RWPE2 (cell line): ENCODE measurements around the gene ITGA11.

ENCODE experiments used
- ATAC-seq: fragments of 200-7000 bp; cut with Tn5 transposase; 3 replicates; pipeline ENCODE4 v1.9.1; 2021; ENCODE audit warnings: low read depth
- DNase-seq: peaks from one replicate; pipeline ENCODE4 v3.0.0-alpha.2; 2020; ENCODE audit warnings: low spot score
- H3K27ac ChIP-seq: fragments of 450-650 bp; 2 replicates; pipeline ENCODE4 v1.5.1; 2017; ENCODE audit warnings: mild to moderate bottlenecking; ENCODE audit not compliant: poor library complexity, severe bottlenecking
- H3K27me3 ChIP-seq: fragments of 250-450 bp; sonication (Bioruptor Pico); 2 replicates; pipeline ENCODE4 v1.5.1; 2021; ENCODE audit warnings: mild to moderate bottlenecking, moderate library complexity; ENCODE audit not compliant: insufficient read depth, poor library complexity, severe bottlenecking
- H3K36me3 ChIP-seq: fragments of 250-450 bp; sonication (Bioruptor Pico); 2 replicates; pipeline ENCODE4 v1.5.1; 2020; ENCODE audit warnings: low read depth, mild to moderate bottlenecking, moderate library complexity
- H3K4me1 ChIP-seq: fragments of 250-450 bp; sonication (Bioruptor Pico); 2 replicates; pipeline ENCODE4 v1.5.1; 2021; ENCODE audit warnings: mild to moderate bottlenecking, moderate library complexity; ENCODE audit not compliant: insufficient read depth, poor library complexity, severe bottlenecking
- H3K4me3 ChIP-seq: fragments of 250-450 bp; sonication (Bioruptor Pico); 2 replicates; pipeline ENCODE4 v1.5.1; 2021; ENCODE audit warnings: mild to moderate bottlenecking, moderate library complexity; ENCODE audit not compliant: severe bottlenecking
- H3K9me3 ChIP-seq: fragments of 250-450 bp; sonication (Bioruptor Pico); 2 replicates; pipeline ENCODE4 v1.5.1; 2021; ENCODE audit warnings: mild to moderate bottlenecking, moderate library complexity; ENCODE audit not compliant: severe bottlenecking
- CTCF ChIP-seq: fragments of 450-650 bp; IDR thresholded peaks from one replicate; pipeline ENCODE4 v1.5.1; 2017; ENCODE audit warnings: mild to moderate bottlenecking, moderate library complexity; ENCODE audit not compliant: poor library complexity, severe bottlenecking

Gene ITGA11

GRCh38 chr15:68389041-68389930 is 42.7 kb downstream of the ITGA11 start:
- no peaks in the 10 kb centered on the region for H3K27me3 ChIP-seq
- H3K27ac ChIP-seq: no peak overlapping the region
- DNase-seq (peak; percentile 36), ATAC-seq (no peak)
- H3K9me3 ChIP-seq: peaks cover 2% of the 10 kb centered on the region
- no peak overlapping the region for H3K4me3 ChIP-seq
- peaks cover 14% of the 10 kb centered on the region for H3K4me1 ChIP-seq
- no peaks in the 10 kb centered on the region for H3K36me3 ChIP-seq
- no peak for TF ChIP-seq CTCF

- ATAC-seq (no peak), DNase-seq (peak; percentile 56)
- no peak for TF ChIP-seq CTCF
- Histone ChIP-seq H3K4me1 (peaks cover 15% of the 10 kb centered on the region), H3K27me3 (no peaks in the 10 kb centered on the region), H3K4me3 (no peak overlapping the region), H3K27ac (no peak overlapping the region), H3K9me3 (no peaks in the 10 kb centered on the region), H3K36me3 (no peaks in the 10 kb centered on the region)
Measured at GRCh38 chr15:68387381-68388143, 44.4 kb downstream of the ITGA11 start.

GRCh38 chr15:68386587-68387288 is 45.2 kb downstream of the ITGA11 start:
- ATAC-seq: no peak
- no peak overlapping the region for H3K27ac ChIP-seq

More at GRCh38 chr15:68386587-68387288, 45.2 kb downstream of the ITGA11 start:
- Histone ChIP-seq H3K36me3 (no peaks in the 10 kb centered on the region), H3K9me3 (no peaks in the 10 kb centered on the region), H3K27me3 (no peaks in the 10 kb centered on the region), H3K4me1 (peaks cover 15% of the 10 kb centered on the region), H3K4me3 (no peak overlapping the region)
- no peak for TF ChIP-seq CTCF
- peak; percentile 39 for DNase-seq
